GM10266 (cell line): ENCODE measurements around the gene PLCB1.

Experiments used
- DNase-seq: peaks from one replicate; pipeline ENCODE4 v3.0.0; 2012; ENCODE audit errors: extremely low spot score
- TF ChIP-seq, protein P1 (sequence below): IDR thresholded peaks from 2 replicates; pipeline ENCODE4 v1.5.1; 2012; ENCODE audit warnings: mild to moderate bottlenecking, low read depth; ENCODE audit not compliant: control insufficient read depth, insufficient read depth; ENCODE audit errors: missing control alignments

The PLCB1 gene

DNA sequence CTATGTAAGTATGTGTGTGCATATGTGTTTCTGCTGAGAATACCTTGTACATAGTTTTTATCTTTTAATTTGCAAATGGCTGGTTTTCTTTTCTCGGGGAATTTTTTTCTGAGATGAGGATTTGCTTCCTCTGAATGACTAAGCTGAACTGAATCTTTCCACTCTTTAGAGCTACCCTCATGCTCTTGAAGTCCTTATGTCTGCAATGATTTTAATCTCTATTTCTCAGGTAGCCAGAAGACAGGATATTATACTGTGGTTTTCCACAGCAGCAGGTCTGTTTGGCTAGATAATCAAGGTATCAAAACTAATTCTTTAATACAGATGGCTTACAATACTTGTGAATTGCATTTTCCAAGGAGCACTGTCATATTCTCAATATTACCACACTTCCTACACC is 114.7 kb downstream of the PLCB1 start:
- no peak for DNase-seq
- TF ChIP-seq, protein P1, sequence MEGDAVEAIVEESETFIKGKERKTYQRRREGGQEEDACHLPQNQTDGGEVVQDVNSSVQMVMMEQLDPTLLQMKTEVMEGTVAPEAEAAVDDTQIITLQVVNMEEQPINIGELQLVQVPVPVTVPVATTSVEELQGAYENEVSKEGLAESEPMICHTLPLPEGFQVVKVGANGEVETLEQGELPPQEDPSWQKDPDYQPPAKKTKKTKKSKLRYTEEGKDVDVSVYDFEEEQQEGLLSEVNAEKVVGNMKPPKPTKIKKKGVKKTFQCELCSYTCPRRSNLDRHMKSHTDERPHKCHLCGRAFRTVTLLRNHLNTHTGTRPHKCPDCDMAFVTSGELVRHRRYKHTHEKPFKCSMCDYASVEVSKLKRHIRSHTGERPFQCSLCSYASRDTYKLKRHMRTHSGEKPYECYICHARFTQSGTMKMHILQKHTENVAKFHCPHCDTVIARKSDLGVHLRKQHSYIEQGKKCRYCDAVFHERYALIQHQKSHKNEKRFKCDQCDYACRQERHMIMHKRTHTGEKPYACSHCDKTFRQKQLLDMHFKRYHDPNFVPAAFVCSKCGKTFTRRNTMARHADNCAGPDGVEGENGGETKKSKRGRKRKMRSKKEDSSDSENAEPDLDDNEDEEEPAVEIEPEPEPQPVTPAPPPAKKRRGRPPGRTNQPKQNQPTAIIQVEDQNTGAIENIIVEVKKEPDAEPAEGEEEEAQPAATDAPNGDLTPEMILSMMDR: no peak

DNA sequence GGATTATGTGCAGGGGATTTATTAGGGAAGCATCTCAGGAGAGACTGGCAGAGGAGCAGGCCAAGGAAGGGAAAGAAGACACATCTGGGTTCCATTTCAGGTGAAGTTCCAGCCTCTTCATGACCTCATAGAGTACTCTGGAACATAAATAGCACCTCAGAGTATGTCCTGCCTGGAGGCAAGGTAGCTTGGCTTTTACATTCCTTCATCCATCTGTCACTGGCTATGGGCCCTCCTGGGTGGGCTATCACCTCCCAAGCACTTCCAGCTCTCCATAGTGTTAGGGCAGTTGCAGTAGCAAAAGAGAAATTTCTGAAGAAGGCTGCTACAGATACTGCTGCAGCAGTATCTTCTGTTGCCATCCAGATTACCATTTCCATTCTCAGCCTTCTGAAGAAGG is 116.0 kb downstream of the PLCB1 start:
- TF ChIP-seq, protein P1: no peak

DNA sequence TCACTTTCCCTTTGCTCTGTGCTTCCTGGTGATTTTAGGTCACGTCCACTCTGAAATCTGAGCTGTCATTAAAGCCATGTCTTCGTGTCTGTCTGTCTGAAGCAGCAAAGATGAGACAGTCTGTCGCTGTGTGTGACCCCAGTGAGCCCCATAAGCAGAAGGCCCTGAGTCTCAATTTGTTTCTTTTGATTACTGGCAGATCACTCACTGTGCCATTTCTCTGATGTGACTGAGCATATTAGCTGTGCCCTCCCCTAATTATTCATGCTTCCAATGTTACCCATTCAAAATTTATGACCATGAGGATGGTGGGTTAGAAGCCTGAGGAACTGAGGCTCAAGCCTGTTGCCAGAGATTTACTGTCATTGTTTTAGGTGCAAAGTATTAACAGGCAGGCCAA is 117.6 kb downstream of the PLCB1 start:
- DNase-seq: no peak
- TF ChIP-seq, protein P1: no peak

More for the DNA sequence above, 116.0 kb downstream of the PLCB1 start:
- no peak for DNase-seq

DNA sequence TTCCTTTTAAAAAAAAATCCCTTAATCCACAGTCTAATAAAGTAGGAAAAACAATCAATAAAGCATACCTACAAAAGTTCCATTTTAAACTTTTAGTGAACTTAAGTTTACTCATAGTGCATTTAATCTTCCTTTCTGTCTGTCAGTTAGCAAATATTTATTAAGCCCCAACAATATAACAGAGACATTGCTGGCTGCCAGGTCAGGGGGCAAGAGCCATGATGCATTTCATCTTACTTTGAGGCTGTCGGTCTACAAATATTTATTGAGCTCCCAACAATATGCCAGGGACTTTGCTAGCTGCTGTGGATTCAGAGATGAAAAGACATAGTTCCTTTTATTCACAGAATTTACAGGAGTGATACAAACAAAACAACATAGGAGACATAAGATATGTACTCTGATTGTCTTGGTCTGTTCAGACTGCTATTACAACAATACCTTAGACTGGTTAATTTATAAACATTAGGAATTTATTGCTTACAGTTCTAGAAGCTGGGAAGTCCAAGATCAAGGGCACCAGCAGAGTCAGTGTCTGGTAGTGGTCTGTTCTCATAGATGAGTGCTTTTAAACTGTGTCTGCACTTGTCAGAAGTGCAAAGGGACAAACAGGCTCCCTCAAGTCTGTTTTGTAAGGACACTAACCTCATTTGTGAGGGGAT is 118.6 kb downstream of the PLCB1 start:
- TF ChIP-seq, protein P1: no peak
- no peak for DNase-seq

DNA sequence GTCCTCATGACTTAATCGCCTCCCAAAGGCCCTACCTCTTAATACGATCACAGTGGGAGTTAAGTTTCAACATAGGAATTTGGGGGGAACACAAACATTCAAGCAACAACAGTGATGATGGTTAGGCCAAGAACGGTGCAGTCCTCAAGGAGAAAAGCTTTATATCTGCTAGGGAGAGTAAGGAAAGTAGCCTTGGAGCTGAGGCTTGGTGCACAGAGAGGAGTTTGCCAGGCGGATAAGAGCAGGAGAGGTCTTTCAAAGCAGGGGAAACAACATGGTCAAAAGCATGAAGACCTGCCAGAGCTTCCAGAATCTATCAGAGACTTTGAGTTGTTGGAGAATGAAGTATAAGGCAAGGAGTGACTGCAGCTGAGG is 119.1 kb downstream of the PLCB1 start:
- TF ChIP-seq, protein P1: no peak

DNA sequence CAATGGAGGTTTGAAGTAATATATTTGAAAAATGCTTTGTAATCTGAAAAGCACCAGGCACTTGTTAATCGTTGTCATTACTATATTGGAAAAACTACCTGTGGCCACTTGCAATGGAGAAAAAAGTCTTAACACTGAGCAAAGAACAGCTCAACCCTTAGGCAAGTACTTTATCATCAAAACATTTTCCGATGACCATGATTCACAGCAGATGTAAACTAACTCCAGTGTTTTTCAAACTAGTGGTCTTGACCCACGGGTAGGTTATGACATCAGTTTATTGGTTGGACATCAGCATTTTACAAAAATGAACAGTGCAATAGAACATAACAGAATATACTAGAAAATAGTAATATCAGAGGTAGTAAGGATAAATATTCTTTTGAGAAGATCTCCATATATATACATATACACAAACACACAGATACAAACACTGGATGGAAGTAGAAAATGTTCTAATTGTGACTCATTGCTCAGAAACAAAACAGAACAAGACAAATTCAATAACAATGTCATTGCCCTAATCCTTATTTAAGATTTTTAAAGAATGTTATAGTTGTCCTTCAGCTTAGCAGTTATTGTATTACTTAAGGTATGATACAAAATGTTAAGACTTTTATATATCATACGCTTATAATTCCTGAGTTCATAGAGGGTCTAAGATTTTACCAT is 123.0 kb downstream of the PLCB1 start:
- no peak for DNase-seq
- TF ChIP-seq, protein P1: no peak

More for the DNA sequence above, 119.1 kb downstream of the PLCB1 start:
- no peak for DNase-seq

DNA sequence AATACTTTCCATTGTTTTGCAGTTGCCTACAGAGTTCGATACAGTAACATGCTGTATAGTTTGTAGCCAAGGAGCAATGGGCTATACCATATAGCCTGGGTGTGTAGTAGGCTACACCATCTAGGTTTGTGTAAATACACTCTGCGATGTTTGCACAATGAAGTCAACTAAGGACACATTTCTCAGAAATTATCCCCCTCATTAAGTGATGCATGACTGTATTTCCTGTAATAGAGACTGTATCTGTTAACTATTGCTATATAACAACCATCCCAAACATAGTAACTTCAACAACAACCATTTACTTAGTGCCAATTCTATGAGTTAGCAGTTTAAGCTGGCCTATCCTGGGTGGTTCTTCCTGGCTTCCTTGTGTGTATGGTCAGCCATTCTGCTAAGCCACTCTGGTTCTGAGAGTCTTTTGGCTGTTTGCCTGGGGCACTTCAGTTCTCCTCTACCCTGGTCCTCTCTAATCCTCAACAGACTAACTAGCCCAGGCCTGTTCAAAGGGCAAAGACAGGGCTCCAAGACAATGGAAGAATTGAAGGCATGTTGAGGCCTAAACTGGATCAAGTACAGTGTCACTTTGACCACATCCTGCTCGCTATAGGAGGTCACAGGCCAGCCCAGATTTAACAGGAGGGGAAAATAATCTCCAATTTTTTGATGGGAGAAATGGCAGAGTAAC is 124.0 kb downstream of the PLCB1 start:
- no peak for DNase-seq
- TF ChIP-seq, protein P1: no peak
